ENCODE measurements around the gene GABRG3. TPM values are rescaled to one million over a fixed set of nuclear protein-coding genes. Genes with fewer than 3 reads are reported as not detected.

Gene GABRG3
- total RNA-seq, 1 experiment from 2014 or later: not detected

GRCh38 chr15:27066446-27066845 lies 95.5 kb downstream of the GABRG3 start:
- no peak overlapping the region for H3K4me3 Mint-ChIP-seq (ENCODE audit: low read depth, unreplicated experiment)
- CTCF ChIA-PET: no interaction called here

GRCh38 chr15:27067175-27067574 lies 96.2 kb downstream of the GABRG3 start:
- TF ChIP-seq CTCF (IDR thresholded peaks at IDR 0.05; ENCODE audit: unreplicated experiment): no peak
- no peaks in the 10 kb centered on the region for H3K9me3 Mint-ChIP-seq (ENCODE audit: low read depth, unreplicated experiment)
- no peaks in the 10 kb centered on the region for H3K27me3 Mint-ChIP-seq (ENCODE audit: unreplicated experiment)
- no peak overlapping the region for H3K27ac Mint-ChIP-seq (ENCODE audit: unreplicated experiment)
- DNase-seq: no peak
- intact Hi-C loops (cut with micrococcal nuclease; ENCODE audit: unreplicated experiment): no loop called here
- H3K36me3 Mint-ChIP-seq (ENCODE audit: insufficient read depth, unreplicated experiment): no peaks in the 10 kb centered on the region
- no peaks in the 10 kb centered on the region for H3K4me1 Mint-ChIP-seq (ENCODE audit: low read depth, unreplicated experiment)
- no TSS peak for BruUV-seq (replicated peaks)
- no peak overlapping the region for H3K4me3 Mint-ChIP-seq (ENCODE audit: low read depth, unreplicated experiment)
- CTCF ChIA-PET: no interaction called here

More at GRCh38 chr15:27066446-27066845, 95.5 kb downstream of the GABRG3 start:
- no TSS peak for BruUV-seq (replicated peaks)
- H3K9me3 Mint-ChIP-seq (ENCODE audit: low read depth, unreplicated experiment): no peaks in the 10 kb centered on the region
- no peak for TF ChIP-seq CTCF (IDR thresholded peaks at IDR 0.05; ENCODE audit: unreplicated experiment)
- DNase-seq: no peak
- H3K27me3 Mint-ChIP-seq (ENCODE audit: unreplicated experiment): no peaks in the 10 kb centered on the region
- intact Hi-C loops (cut with micrococcal nuclease; ENCODE audit: unreplicated experiment): no loop called here
- H3K4me1 Mint-ChIP-seq (ENCODE audit: low read depth, unreplicated experiment): no peaks in the 10 kb centered on the region
- no peaks in the 10 kb centered on the region for H3K36me3 Mint-ChIP-seq (ENCODE audit: insufficient read depth, unreplicated experiment)
- H3K27ac Mint-ChIP-seq (ENCODE audit: unreplicated experiment): no peak overlapping the region

- intact Hi-C loops (cut with micrococcal nuclease; ENCODE audit: unreplicated experiment): no loop called here
Observed at GRCh38 chr15:27070841-27071240, 99.9 kb downstream of the GABRG3 start.

GRCh38 chr15:27074179-27074578 lies 103.2 kb downstream of the GABRG3 start:
- Mint-ChIP-seq H3K27me3 (ENCODE audit: unreplicated experiment) (no peaks in the 10 kb centered on the region), H3K27ac (ENCODE audit: unreplicated experiment) (no peak overlapping the region), H3K36me3 (ENCODE audit: insufficient read depth, unreplicated experiment) (no peaks in the 10 kb centered on the region), H3K9me3 (ENCODE audit: low read depth, unreplicated experiment) (no peaks in the 10 kb centered on the region), H3K4me3 (ENCODE audit: low read depth, unreplicated experiment) (no peak overlapping the region), H3K4me1 (ENCODE audit: low read depth, unreplicated experiment) (no peaks in the 10 kb centered on the region)
- BruUV-seq (replicated peaks): no TSS peak
- intact Hi-C loops (cut with micrococcal nuclease; ENCODE audit: unreplicated experiment): no loop called here
- TF ChIP-seq CTCF (IDR thresholded peaks at IDR 0.05; ENCODE audit: unreplicated experiment): no peak
- CTCF ChIA-PET: no interaction called here
- DNase-seq: no peak

More at GRCh38 chr15:27070841-27071240, 99.9 kb downstream of the GABRG3 start:
- Mint-ChIP-seq H3K27me3 (ENCODE audit: unreplicated experiment) (no peaks in the 10 kb centered on the region), H3K4me1 (ENCODE audit: low read depth, unreplicated experiment) (no peaks in the 10 kb centered on the region), H3K4me3 (ENCODE audit: low read depth, unreplicated experiment) (no peak overlapping the region), H3K9me3 (ENCODE audit: low read depth, unreplicated experiment) (no peaks in the 10 kb centered on the region), H3K27ac (ENCODE audit: unreplicated experiment) (no peak overlapping the region), H3K36me3 (ENCODE audit: insufficient read depth, unreplicated experiment) (no peaks in the 10 kb centered on the region)
- TF ChIP-seq CTCF (IDR thresholded peaks at IDR 0.05; ENCODE audit: unreplicated experiment): no peak
- BruUV-seq (replicated peaks): no TSS peak
- no peak for DNase-seq
- CTCF ChIA-PET: no interaction called here

All from Calu3 (cell line).